ENCODE measurements around the gene TAOK3.
A peak's percentile ranks its signal among the peaks of the same experiment; 100 is the strongest.
"Not testable (repeated sequence)": the region's sequence is repeated elsewhere in the genome, so short reads cannot be mapped to it uniquely, and the experiment has no call there.

TAOK3 gene

DNA sequence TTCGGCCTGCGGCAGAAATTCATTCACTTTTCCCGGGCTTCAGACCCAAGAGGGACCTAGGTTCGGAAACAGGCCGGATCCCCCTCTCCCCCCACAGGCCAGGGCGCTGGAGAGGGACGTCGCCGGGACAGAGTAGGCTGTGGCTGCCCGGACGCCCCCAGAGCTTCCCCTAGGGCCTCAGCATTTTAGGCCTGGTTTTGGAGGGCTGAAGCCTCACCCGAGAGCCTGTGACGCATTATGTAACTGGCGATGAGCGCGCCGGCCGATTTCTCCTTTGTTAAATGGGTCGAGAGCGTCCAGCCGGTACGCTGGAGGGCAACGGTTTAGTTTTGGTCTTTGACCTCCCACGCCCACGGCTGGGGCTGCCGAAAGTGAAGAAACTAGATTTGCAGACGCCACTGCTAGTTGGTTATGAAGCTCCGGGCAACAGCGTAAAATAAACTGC is 236.1 kb downstream of the TAOK3 start:
- Mint-ChIP-seq H3K4me1 (peaks cover 35% of the 10 kb centered on the region), H3K27me3 (no peaks in the 10 kb centered on the region), H3K27ac (peak overlapping the region; percentile 86), H3K9me3 (no peaks in the 10 kb centered on the region), H3K4me3 (peak overlapping the region; percentile 98), H3K36me3 (peaks cover 7% of the 10 kb centered on the region)

DNA sequence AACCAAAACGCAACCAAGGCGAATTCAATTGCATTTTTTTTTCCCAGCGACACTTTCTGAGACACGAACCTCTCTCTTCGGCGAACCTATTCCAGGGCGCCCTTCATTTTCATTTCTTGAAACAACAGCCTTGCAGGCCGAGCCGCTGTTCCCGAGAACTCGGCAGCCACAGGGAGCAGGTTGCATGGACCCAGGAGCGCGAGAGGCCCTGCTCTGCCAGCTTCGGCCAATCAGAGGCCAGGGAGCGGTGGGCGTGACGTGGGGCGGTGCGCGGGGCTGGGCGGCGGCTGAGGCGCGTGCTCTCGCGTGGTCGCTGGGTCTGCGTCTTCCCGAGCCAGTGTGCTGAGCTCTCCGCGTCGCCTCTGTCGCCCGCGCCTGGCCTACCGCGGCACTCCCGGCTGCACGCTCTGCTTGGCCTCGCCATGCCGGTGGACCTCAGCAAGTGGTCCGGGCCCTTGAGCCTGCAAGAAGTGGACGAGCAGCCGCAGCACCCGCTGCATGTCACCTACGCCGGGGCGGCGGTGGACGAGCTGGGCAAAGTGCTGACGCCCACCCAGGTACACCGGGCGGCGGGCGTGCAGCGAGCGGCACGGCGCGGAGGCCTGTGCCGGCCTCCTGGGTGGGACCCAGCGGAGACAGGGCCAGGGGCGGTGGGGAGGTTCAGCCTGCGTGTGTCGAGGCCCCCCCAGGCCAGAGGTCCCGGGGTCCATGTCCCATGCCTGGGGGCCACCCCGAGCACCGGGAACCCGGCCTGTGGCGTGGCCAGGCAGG is 236.7 kb downstream of the TAOK3 start, which contains the start of gene PEBP1:
Gene PEBP1 (plus strand): TSS at position 337 of the 771 bp plus-strand sequence. CDS start 86 bp downstream, at position 423.
- H3K4me3 Mint-ChIP-seq: peak within 1 kb of the TSS; percentile 98
- peaks cover 7% of the 10 kb centered on the region for H3K36me3 Mint-ChIP-seq
- H3K9me3 Mint-ChIP-seq: no peaks in the 10 kb centered on the region
- peak within 1 kb of the TSS; percentile 93 for H3K27ac Mint-ChIP-seq
- no peaks in the 10 kb centered on the region for H3K27me3 Mint-ChIP-seq
- H3K4me1 Mint-ChIP-seq: peaks cover 35% of the 10 kb centered on the region

DNA sequence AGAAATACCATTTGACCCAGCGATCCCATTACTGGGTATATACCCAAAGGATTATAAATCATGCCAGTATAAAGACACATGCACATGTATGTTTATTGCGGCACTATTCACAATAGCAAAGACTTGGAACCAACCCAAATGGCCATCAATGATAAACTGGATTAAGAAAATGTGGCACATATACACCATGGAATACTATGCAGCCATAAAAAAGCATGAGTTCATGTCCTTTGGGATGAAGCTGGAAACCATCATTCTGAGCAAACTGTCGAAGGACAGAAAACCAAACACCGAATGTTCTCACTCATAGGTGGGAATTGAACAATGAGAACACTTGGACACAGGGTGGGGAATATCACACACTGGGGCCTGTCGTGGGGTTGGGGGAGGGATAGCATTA is 243.3 kb downstream of the TAOK3 start:
- H3K36me3 Mint-ChIP-seq, H3K27ac Mint-ChIP-seq, H3K4me1 Mint-ChIP-seq, H3K9me3 Mint-ChIP-seq, H3K4me3 Mint-ChIP-seq, H3K27me3 Mint-ChIP-seq: not testable (repeated sequence)

DNA sequence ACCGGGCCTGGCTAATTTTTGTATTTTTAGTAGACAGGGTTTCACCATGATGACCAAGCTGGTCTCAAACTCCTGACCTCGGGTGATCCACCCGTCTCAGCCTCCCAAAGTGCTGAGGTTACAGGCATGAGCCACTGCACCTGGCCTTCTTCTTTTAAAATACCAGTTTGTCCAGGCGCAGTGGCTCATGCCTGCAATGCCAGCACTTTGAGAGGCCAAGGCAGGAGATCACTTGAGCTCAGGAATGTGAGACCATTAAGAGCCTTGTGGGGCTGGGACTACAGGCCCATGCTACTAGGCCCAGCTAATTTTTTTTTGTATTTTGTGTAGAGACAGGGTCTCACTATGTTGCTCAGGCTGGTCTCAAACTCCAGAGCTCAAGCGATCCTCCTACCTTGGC is 244.8 kb downstream of the TAOK3 start:
- H3K9me3 Mint-ChIP-seq: no peaks in the 10 kb centered on the region
- peaks cover 4% of the 10 kb centered on the region for H3K4me1 Mint-ChIP-seq
- no peaks in the 10 kb centered on the region for H3K27me3 Mint-ChIP-seq
- no peak overlapping the region for H3K27ac Mint-ChIP-seq
- H3K36me3 Mint-ChIP-seq: no peaks in the 10 kb centered on the region
- H3K4me3 Mint-ChIP-seq: no peak overlapping the region

GRCh38 chr12:118126119-118126757 is 246.5 kb downstream of the TAOK3 start:
- Mint-ChIP-seq H3K27ac (no peak overlapping the region), H3K27me3 (no peaks in the 10 kb centered on the region), H3K36me3 (no peaks in the 10 kb centered on the region), H3K9me3 (no peaks in the 10 kb centered on the region), H3K4me1 (no peaks in the 10 kb centered on the region), H3K4me3 (no peak overlapping the region)

DNA sequence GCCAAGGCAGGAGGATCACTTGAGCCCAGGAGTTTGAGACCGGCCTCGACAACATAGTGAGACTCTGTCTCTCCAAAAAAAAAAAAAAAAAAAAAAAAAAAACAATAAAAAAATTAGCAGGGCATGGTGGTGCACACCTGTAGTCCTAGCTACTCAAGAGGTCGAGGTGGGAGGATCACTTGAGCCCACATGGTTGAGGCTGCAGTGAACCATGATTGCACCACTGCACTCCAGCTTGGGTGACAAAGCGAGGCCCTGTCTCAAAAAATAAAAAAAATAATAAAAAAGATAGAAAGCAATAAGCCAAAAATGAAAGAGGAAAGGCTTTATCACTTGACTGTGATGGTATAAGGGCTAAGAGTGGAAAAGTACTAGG is 247.0 kb downstream of the TAOK3 start:
- Mint-ChIP-seq H3K4me1 (peaks cover 4% of the 10 kb centered on the region), H3K27ac (no peak overlapping the region), H3K27me3 (no peaks in the 10 kb centered on the region), H3K36me3 (no peaks in the 10 kb centered on the region), H3K9me3 (no peaks in the 10 kb centered on the region), H3K4me3 (no peak overlapping the region)

DNA sequence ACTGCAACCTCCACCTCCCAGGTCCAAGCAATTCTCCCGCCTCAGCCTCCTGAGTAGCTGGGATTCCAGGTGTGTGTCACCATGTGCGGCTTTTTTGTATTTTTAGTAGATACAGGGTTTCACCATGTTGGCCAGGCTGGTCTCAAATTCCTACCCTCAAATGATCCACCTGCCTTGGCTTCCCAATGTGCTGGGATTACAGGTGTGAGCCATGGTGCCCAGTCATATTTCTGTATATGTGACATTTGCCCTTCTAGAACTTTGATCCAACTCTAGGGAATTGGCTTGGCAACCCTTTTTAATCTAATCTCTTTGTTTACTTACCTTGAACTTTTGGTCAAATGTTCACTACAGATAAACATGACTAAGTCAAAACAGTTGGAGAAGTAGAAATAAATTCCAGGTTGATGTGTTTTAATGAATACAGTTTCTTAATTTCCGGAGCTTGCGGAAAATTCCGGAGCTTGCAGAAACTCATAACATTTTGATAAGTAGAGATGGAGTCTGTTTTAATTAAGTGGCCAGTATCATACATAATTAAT is 248.3 kb downstream of the TAOK3 start:
- Mint-ChIP-seq H3K27me3 (no peaks in the 10 kb centered on the region), H3K4me1 (peaks cover 9% of the 10 kb centered on the region), H3K4me3 (no peak overlapping the region), H3K27ac (no peak overlapping the region), H3K36me3 (no peaks in the 10 kb centered on the region), H3K9me3 (no peaks in the 10 kb centered on the region)

DNA sequence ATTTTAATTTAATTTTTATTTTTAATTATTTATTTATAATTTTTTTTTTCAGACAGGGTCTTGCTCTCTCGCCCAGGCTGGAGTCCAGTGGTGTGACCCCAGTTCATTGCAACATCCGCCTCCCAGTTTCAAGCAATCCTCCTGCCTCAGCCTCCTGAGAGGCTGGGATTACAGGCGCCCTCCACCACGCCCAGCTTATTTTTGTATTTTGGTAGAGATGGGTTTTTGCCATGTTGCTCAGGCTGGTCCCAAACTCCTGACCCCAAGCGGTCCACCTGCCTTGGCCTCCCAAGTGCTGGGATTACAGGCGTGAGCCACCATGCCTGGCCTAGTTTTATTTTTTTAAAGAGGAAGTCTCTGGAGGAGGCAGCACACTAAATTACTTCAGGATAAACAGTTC is 250.4 kb downstream of the TAOK3 start:
- Mint-ChIP-seq H3K4me3 (no peak overlapping the region), H3K27me3 (no peaks in the 10 kb centered on the region), H3K4me1 (peaks cover 9% of the 10 kb centered on the region), H3K9me3 (no peaks in the 10 kb centered on the region), H3K27ac (no peak overlapping the region), H3K36me3 (no peaks in the 10 kb centered on the region)

DNA sequence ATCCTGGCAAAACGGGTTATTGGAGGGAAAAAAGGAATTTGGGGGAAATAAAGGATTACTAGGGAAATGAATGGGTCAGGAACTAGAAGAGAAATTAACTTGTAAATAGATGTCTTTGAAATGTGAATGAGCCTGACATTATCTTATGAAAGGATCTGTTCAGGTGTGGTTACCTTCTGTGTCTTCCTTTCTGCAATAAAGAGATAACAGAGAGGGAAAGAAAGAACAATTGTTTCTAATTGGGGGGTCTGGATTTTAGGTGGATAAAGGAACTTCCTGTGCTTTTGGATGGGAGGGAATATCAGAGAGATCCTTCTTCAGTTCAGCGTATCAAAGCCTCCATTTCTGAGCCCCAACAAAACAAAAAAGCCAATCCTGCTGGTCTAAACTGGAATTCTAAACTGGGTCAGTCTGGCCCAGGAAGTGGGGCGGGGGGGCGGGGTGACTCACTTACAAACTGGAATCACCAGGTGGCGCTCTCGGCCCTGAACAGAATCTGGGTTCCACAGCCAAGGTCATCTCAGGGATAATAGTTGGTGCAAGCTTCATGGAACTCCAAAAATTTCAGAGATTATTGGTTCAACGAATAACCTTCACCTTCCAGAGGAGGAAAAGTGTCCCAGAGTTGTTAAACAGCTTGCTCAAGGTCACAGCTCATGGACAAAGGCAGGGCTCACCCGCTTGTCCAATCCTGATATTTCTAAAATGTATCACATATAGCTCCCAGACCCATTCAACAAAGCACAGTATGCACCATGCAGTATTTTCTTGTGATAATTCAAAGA is 251.9 kb downstream of the TAOK3 start:
- Mint-ChIP-seq H3K36me3 (no peaks in the 10 kb centered on the region), H3K4me1 (peaks cover 9% of the 10 kb centered on the region), H3K27me3 (no peaks in the 10 kb centered on the region), H3K4me3 (no peak overlapping the region), H3K9me3 (no peaks in the 10 kb centered on the region), H3K27ac (no peak overlapping the region)

DNA sequence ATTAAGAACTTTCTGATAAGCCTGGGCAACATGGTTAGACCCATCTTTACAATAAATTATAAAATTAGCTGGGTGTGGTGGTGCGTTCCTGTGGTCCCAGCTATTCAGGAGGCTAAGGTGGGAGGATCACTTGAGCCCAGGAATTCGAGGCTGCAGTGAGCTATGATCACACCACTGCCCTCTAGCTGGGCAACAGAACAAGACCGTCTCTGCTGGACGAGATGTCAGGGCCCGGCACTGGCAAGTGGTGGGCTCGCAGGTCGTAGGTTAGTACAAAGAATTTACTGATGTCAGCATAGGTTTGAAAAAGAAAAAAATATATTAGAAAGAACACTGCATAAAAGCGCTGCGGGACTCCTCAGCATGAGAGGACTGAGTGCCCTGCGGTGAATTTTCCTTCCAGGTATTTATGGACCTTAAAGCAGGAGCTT is 253.2 kb downstream of the TAOK3 start:
- no peaks in the 10 kb centered on the region for H3K36me3 Mint-ChIP-seq
- H3K9me3 Mint-ChIP-seq: no peaks in the 10 kb centered on the region
- H3K27me3 Mint-ChIP-seq: no peaks in the 10 kb centered on the region
- no peak overlapping the region for H3K27ac Mint-ChIP-seq
- peaks cover 9% of the 10 kb centered on the region for H3K4me1 Mint-ChIP-seq
- H3K4me3 Mint-ChIP-seq: no peak overlapping the region

- Mint-ChIP-seq H3K4me3 (no peak overlapping the region), H3K27me3 (peaks cover 7% of the 10 kb centered on the region), H3K36me3 (no peaks in the 10 kb centered on the region), H3K27ac (no peak overlapping the region), H3K9me3 (no peaks in the 10 kb centered on the region), H3K4me1 (peaks cover 4% of the 10 kb centered on the region)
Measured at GRCh38 chr12:118109088-118109487, 263.6 kb downstream of the TAOK3 start.

DNA sequence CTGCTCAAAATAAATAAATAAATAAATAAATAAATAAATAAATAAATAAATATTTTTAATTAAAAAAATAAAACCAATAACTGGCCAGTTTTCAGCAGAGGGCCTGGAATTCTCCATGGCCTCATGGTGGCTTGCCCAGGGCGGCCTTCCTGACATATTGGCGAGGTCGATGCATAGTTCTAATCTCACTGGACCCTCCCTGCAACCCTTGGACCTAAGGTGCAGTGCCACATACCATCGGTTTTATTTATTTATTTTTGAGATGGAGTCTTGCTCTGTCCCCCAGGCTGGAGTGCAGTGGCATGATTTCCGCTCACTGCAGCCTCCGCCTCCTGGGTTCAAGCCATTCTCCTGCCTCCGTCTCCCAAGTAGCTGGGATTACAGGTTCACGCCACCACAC is 265.0 kb downstream of the TAOK3 start:
- Mint-ChIP-seq H3K27me3 (peaks cover 11% of the 10 kb centered on the region), H3K36me3 (no peaks in the 10 kb centered on the region), H3K4me1 (peaks cover 9% of the 10 kb centered on the region), H3K9me3 (no peaks in the 10 kb centered on the region), H3K4me3 (no peak overlapping the region), H3K27ac (no peak overlapping the region)

DNA sequence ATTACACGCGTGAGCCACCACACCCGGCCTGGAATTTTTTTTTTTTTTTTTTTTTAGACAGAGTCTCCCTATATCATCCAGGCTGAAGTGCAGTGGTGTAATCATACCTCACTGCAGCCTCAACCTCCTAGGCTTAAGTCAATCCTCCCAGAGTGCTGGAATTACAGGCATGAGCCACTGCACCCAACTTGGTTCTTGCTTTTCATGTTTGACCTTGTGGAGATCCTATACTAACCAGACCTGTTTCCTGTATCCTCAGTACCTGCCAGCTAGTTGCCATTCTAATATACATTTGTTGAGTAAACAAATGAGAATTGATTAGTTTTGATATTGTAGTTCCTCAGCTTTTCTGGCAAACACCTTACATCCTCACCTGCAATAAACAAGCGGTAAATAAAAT is 265.7 kb downstream of the TAOK3 start:
- H3K27me3 Mint-ChIP-seq: peaks cover 11% of the 10 kb centered on the region
- H3K36me3 Mint-ChIP-seq: no peaks in the 10 kb centered on the region
- no peak overlapping the region for H3K27ac Mint-ChIP-seq
- H3K9me3 Mint-ChIP-seq: no peaks in the 10 kb centered on the region
- H3K4me1 Mint-ChIP-seq: peaks cover 9% of the 10 kb centered on the region
- H3K4me3 Mint-ChIP-seq: no peak overlapping the region

DNA sequence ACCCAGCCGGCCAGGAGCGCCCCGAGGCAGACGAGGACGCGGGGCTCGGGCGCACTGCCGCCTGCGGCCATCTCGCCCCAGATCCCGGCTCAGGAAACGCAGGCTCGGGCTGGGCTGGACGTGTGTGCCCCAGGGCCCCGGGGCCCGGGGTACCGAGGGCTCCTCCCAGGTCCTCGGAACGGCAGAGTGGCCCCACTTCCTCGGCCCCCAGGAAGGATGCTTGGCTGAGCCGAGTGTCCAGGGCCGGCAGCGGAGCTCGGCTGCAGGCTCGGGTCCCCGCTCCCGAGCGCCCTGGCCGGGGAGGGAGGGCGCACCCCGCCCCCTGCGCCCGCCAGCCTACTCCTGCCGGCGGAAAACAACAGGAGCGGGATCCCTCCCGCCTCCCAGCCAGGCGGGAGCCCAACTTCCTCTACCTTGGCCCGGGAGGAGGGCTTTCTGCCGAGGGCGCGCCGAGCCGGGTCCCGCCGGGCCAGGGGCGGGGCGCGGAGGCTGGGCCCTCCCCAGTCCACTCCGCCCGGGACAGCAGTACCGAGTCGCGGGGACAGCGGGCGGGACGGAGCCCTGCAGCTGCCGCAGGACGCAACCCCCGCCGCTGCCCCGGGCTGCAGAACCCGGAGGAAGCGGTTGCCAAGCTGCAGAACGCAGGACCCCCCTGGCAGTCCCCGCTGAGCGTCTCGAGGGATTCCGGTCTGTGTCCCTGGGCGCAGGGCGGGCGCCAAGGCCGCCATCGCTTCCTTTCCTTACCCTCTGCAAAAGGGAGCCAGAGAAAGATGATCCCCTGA is 268.9 kb downstream of the TAOK3 start, which contains the start of gene VSIG10:
Gene VSIG10 (minus strand): TSS at position 411 of the 782 bp plus-strand sequence. CDS start 340 bp downstream, at position 71.
- H3K4me3 Mint-ChIP-seq: peak within 1 kb of the TSS; percentile 84
- peaks cover 13% of the 10 kb centered on the region for H3K27me3 Mint-ChIP-seq
- peaks cover 9% of the 10 kb centered on the region for H3K4me1 Mint-ChIP-seq
- H3K27ac Mint-ChIP-seq: no peak within 1 kb of the TSS
- no peaks in the 10 kb centered on the region for H3K36me3 Mint-ChIP-seq
- no peaks in the 10 kb centered on the region for H3K9me3 Mint-ChIP-seq

DNA sequence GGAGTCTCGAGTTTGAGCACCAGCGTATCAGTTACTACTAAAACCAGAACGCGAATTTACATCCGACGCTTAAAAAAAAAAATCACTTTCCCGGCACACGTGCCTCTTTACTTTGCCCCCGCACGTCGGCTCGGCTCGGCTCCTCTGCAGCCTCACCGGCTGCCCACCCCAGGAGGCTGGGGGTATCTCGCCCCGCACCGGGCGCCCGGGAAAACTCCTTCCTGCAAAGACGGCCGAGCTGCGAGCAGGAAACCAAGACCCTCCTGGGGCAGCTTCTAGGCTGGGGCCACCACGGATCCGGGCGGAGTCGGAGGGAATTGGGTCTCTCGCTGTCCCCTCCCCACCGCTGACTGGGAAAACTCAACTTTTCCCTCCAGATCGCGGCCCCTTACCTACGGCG is 269.5 kb downstream of the TAOK3 start:
- Mint-ChIP-seq H3K36me3 (no peaks in the 10 kb centered on the region), H3K9me3 (no peaks in the 10 kb centered on the region), H3K27me3 (peaks cover 16% of the 10 kb centered on the region), H3K27ac (no peak overlapping the region), H3K4me3 (peak overlapping the region; percentile 84), H3K4me1 (peaks cover 9% of the 10 kb centered on the region)
